ENCODE results near the gene SH2D7.

The SH2D7 gene

DNA sequence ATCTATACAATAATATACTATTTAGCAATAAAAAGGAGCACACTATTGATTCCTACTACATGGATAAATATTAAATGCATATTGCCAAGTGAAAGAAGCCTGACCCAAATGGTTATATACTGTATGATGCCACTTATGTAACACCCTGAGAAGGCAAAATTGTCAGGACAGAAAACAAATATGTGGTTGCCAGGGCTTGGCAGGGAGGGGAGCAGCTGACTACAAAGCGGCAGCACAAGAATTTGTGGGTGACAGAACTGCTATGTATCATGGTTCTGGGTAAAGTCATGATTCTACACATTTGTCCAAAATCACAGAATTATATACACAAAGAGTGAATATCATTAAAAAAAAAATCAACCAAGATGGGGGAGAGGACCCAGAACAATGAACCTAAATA, 37.4 kb upstream of the SH2D7 start:
- ATAC-seq (ENCODE audit: low read depth) = no peak
- Mint-ChIP-seq H3K4me1 (peaks cover 31% of the 10 kb centered on the region), H3K4me3 (no peak overlapping the region)

DNA sequence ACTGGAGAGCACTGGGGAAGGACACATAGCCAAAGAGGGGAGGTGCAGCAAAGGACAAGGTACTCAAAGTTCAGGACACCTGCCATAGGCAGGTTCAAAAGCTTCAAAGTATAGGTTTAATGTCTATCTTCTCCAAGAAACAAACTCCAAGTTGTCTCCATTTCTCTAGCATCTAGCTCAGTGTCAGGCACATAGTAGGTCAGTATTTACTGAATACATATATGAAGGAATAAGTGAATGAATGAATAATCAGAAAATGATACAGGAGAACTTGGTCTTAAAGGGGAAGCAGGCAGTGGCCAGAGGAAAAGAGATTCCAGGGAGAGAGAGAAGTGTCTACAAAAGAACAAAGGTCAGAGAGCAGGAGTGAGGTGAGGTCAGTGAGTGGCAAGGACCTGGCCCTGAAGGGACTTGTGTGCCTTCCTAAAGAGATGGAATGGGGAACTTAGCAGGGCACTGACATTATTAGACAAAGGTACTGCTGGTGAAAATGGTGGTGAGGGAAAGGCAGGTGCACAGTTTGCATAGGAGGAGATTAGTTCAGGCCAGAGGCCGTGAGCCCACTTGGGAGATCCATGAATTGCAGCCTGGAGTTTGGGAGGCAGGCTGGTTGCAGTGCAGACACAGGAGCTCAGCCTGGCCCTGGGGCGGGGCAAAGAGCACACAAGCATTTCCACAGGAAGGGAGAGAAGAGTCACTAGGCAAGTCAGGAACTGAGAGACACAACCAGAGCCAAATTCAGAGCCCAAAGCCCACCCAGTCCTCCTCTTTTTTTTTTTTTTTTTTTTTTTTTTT, 36.2 kb upstream of the SH2D7 start:
- no peaks in the 10 kb centered on the region for H3K9me3 Mint-ChIP-seq
- DNase-seq (ENCODE audit: low spot score in 2 of 2) (no peak), ATAC-seq (ENCODE audit: low read depth) (no peak)
- peak overlapping the region; percentile 42 for H3K4me3 Mint-ChIP-seq
- H3K27me3 Mint-ChIP-seq = no peaks in the 10 kb centered on the region
- peak overlapping the region; percentile 29 for H3K27ac Mint-ChIP-seq
- H3K4me1 Mint-ChIP-seq = peaks cover 27% of the 10 kb centered on the region
- H3K36me3 Mint-ChIP-seq = peaks cover 6% of the 10 kb centered on the region

More for the DNA sequence above, 37.4 kb upstream of the SH2D7 start:
- H3K27me3 Mint-ChIP-seq = no peaks in the 10 kb centered on the region
- no peak for DNase-seq (ENCODE audit: low spot score in 2 of 2)
- H3K36me3 Mint-ChIP-seq = peaks cover 6% of the 10 kb centered on the region
- no peaks in the 10 kb centered on the region for H3K9me3 Mint-ChIP-seq
- H3K27ac Mint-ChIP-seq = no peak overlapping the region

DNA sequence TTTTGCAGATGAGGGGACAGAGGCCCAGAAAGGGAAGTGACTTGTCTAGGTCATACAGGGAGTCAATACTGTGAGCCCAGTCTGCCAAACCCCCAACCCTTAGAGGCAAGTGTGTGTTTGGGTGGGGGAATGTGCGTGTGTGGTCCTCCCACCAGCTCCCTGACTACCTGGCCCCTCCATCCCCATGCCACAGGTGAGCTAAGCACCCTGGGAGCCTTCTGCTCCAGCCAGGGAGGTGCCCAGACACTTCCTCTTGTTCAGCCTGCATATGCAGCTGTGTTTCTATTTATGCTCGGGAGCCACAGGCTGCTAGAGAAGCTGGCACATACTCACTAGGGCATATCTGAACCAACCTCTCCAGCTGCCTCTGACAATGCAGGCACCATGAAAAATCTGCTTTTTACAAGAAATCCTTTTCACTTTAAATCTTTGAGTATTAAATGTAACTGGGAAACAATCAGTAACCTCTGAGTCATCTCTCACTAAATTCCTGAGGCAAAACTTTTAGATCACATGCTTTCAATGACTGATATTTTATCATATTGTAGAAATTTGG, 35.6 kb upstream of the SH2D7 start:
- Mint-ChIP-seq H3K36me3 (peaks cover 6% of the 10 kb centered on the region), H3K27me3 (no peaks in the 10 kb centered on the region), H3K9me3 (no peaks in the 10 kb centered on the region), H3K27ac (peak overlapping the region; percentile 29), H3K4me3 (peak overlapping the region; percentile 13), H3K4me1 (peaks cover 28% of the 10 kb centered on the region)
- ATAC-seq (ENCODE audit: low read depth) (peak; percentile 97), DNase-seq (ENCODE audit: low spot score in 2 of 2) (peak in 1 of 2 donors; percentile 32)

GRCh38 chr15:78057803-78058202, 34.6 kb upstream of the SH2D7 start:
- no peaks in the 10 kb centered on the region for H3K9me3 Mint-ChIP-seq
- H3K27me3 Mint-ChIP-seq = no peaks in the 10 kb centered on the region
- H3K36me3 Mint-ChIP-seq = peaks cover 4% of the 10 kb centered on the region
- H3K4me1 Mint-ChIP-seq = peaks cover 27% of the 10 kb centered on the region
- DNase-seq (ENCODE audit: low spot score in 2 of 2) (no peak), ATAC-seq (ENCODE audit: low read depth) (no peak)
- no peak overlapping the region for H3K27ac Mint-ChIP-seq
- H3K4me3 Mint-ChIP-seq = no peak overlapping the region

GRCh38 chr15:78058401-78058935, 33.9 kb upstream of the SH2D7 start:
- ATAC-seq (ENCODE audit: low read depth) (no peak), DNase-seq (ENCODE audit: low spot score in 2 of 2) (no peak)
- Mint-ChIP-seq H3K9me3 (no peaks in the 10 kb centered on the region), H3K4me3 (no peak overlapping the region), H3K36me3 (no peaks in the 10 kb centered on the region), H3K27me3 (no peaks in the 10 kb centered on the region), H3K27ac (no peak overlapping the region), H3K4me1 (peaks cover 27% of the 10 kb centered on the region)

GRCh38 chr15:78059110-78059839, 33.1 kb upstream of the SH2D7 start:
- DNase-seq (ENCODE audit: low spot score in 2 of 2) (no peak), ATAC-seq (ENCODE audit: low read depth) (no peak)
- H3K4me1 Mint-ChIP-seq = peaks cover 27% of the 10 kb centered on the region
- no peaks in the 10 kb centered on the region for H3K27me3 Mint-ChIP-seq
- H3K9me3 Mint-ChIP-seq = no peaks in the 10 kb centered on the region
- no peak overlapping the region for H3K4me3 Mint-ChIP-seq
- H3K27ac Mint-ChIP-seq = no peak overlapping the region
- H3K36me3 Mint-ChIP-seq = no peaks in the 10 kb centered on the region

DNA sequence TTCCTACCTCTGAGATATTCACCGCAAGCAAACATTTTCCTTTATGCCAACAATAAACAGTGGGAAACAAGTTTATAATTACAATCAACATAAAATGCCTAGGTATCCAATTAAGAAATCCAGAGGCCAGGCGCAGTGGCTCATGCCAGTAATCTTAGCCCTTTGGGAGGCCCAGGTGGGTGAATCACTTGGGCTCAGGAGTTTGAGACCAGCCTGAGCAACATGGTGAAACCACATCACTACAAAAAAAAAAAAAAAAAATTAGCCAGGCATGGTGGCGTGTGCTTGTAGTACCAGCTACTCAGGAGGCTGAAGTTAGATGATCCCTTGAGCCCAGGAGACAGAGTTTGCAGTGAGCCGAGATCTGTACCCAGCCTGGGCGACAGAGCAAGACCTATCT, 32.1 kb upstream of the SH2D7 start:
- H3K27me3 Mint-ChIP-seq = no peaks in the 10 kb centered on the region
- no peak overlapping the region for H3K4me3 Mint-ChIP-seq
- no peaks in the 10 kb centered on the region for H3K36me3 Mint-ChIP-seq
- DNase-seq (ENCODE audit: low spot score in 2 of 2) (no peak), ATAC-seq (ENCODE audit: low read depth) (no peak)
- H3K27ac Mint-ChIP-seq = no peak overlapping the region
- no peaks in the 10 kb centered on the region for H3K9me3 Mint-ChIP-seq
- H3K4me1 Mint-ChIP-seq = peaks cover 27% of the 10 kb centered on the region

DNA sequence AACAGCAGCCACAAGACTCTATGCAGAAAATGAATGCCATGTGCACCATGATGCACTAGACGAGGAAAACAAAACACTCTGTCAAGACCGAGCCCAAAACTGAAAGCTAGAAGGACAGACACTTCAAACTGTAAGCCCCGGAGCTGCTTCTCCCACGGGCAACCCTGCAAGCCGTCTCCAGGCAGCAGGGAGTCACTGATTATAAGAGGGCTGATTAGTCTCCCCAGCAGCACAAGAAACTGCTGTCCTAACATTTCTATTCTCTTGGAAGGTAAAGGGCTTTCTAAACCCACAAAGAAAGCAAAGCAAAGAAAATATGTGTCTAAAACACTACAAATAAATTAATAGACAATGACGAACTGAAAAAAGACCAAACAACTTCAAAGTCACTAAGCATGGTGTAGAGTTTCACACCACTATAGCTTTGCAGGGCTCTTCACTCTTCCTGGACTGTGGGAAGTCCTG, 30.4 kb upstream of the SH2D7 start:
- Mint-ChIP-seq H3K27me3 (no peaks in the 10 kb centered on the region), H3K9me3 (no peaks in the 10 kb centered on the region)

GRCh38 chr15:78063217-78063616, 29.1 kb upstream of the SH2D7 start:
- Mint-ChIP-seq H3K4me3 (no peak overlapping the region), H3K27ac (no peak overlapping the region), H3K4me1 (peaks cover 37% of the 10 kb centered on the region), H3K27me3 (no peaks in the 10 kb centered on the region), H3K9me3 (no peaks in the 10 kb centered on the region), H3K36me3 (no peaks in the 10 kb centered on the region)
- no peak for ATAC-seq (ENCODE audit: low read depth)
- DNase-seq (ENCODE audit: low spot score in 2 of 2) = no peak

More for the DNA sequence above, 30.4 kb upstream of the SH2D7 start:
- H3K27ac Mint-ChIP-seq = no peak overlapping the region
- peak; percentile 29 for ATAC-seq (ENCODE audit: low read depth)
- no peak overlapping the region for H3K4me3 Mint-ChIP-seq
- no peak for DNase-seq (ENCODE audit: low spot score in 2 of 2)
- no peaks in the 10 kb centered on the region for H3K36me3 Mint-ChIP-seq
- peaks cover 27% of the 10 kb centered on the region for H3K4me1 Mint-ChIP-seq

DNA sequence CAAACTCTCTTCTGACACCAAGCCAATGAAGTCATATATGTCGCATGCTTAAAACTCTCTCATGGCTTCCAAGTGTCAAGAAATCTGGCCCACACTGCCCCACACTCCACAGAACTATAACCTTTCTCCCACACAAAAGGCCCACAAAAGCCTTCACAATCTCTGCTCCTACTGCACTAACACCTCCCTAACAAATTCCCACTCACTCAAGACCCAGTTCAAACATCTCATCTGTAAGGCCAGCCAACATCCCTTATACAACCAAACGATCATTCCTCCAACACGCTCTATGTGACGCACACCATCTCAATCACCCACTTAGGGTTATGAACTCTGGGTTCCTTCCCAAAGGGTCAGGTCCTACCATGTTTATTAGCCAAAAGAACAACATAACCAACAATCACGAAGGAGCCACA, 28.4 kb upstream of the SH2D7 start:
- DNase-seq (ENCODE audit: low spot score in 2 of 2) (no peak), ATAC-seq (ENCODE audit: low read depth) (no peak)
- Mint-ChIP-seq H3K4me3 (no peak overlapping the region), H3K4me1 (peaks cover 41% of the 10 kb centered on the region), H3K27ac (no peak overlapping the region), H3K9me3 (no peaks in the 10 kb centered on the region), H3K36me3 (no peaks in the 10 kb centered on the region), H3K27me3 (no peaks in the 10 kb centered on the region)

DNA sequence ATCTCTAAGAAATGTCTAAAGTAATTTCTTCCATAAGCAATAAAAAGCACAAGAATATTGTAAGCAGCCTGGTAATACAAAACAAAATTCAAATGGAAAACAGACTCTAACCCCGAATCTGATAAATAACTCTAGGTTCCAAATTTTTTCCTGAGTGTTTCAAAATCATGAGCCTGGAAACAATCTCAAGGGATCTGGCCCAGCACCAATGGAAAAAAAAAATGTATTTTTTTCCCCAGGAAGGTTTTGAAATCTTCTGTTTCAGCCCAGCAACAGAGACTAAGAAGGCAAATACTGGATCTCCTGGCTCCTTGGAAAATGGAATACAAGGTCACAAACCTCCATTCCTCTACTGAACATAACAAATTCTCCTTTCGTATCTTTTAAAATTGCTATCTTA, 27.8 kb upstream of the SH2D7 start:
- no peaks in the 10 kb centered on the region for H3K9me3 Mint-ChIP-seq
- no peaks in the 10 kb centered on the region for H3K27me3 Mint-ChIP-seq
- no peak overlapping the region for H3K4me3 Mint-ChIP-seq
- DNase-seq (ENCODE audit: low spot score in 2 of 2) = no peak
- H3K27ac Mint-ChIP-seq = no peak overlapping the region
- peaks cover 42% of the 10 kb centered on the region for H3K4me1 Mint-ChIP-seq
- H3K36me3 Mint-ChIP-seq = no peaks in the 10 kb centered on the region
- ATAC-seq (ENCODE audit: low read depth) = no peak

GRCh38 chr15:78065284-78065872, 27.0 kb upstream of the SH2D7 start:
- Mint-ChIP-seq H3K4me1 (peaks cover 49% of the 10 kb centered on the region), H3K4me3 (peak overlapping the region; percentile 3), H3K36me3 (no peaks in the 10 kb centered on the region), H3K27me3 (no peaks in the 10 kb centered on the region), H3K27ac (no peak overlapping the region), H3K9me3 (no peaks in the 10 kb centered on the region)
- ATAC-seq (ENCODE audit: low read depth) = no peak
- no peak for DNase-seq (ENCODE audit: low spot score in 2 of 2)

DNA sequence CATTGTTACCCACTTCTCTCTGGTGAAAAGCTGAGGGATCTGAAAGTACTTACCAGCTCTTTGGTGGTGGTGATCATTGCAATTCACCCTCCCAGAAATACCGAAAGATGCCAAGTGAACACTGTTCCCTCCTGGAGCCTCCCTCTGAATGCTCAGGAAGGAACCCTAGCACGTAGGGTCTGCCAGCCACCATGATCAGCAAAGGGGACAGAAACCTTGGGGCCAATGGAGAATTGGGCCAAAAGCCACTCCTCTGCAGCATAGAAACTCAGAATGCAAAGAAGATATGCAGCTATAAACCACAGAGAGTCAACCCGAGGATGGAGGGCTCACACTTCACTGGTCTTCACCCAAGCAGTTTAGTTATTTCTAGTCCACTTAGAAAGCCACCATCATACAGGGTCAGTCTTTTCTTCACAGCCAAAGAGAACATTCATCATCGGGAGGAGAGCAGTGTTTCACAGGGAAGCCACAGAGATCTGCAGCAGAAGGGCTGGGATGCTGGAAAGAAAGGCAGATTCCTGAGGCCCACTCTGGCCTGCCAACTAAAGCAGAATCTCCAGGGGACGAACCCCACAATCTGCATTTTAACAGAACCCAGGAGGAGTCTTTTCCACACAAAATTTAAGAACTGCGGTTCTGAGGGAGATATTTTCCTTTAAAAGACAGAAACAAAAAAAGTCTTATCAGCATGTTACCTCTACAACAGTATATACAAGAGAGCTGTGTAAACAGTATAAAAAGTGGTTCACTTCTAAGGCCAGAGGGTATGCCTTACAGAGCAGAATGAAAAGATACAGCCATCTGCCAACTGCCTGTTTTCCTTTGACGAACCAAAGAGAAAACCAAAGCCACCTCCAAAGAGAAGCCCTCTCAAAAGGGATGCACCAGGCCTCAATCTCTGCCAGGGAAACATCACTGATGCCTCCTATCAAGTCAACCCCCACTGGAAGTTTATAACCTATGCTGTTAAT, 26.1 kb upstream of the SH2D7 start:
- no peaks in the 10 kb centered on the region for H3K27me3 Mint-ChIP-seq
- H3K4me1 Mint-ChIP-seq = peaks cover 49% of the 10 kb centered on the region
- peak overlapping the region; percentile 42 for H3K4me3 Mint-ChIP-seq
- ATAC-seq (ENCODE audit: low read depth) (peak; percentile 25), DNase-seq (ENCODE audit: low spot score in 2 of 2) (no peak)
- H3K27ac Mint-ChIP-seq = peak overlapping the region; percentile 56
- no peaks in the 10 kb centered on the region for H3K9me3 Mint-ChIP-seq
- H3K36me3 Mint-ChIP-seq = no peaks in the 10 kb centered on the region
